HCT116 (cell line): Measurements from ENCODE around the gene HAO2.

Source experiments
- CTCF ChIP-seq, 3 experiments: fragments of 200-600 bp in 1 of 3; sonication (generic) in 1 of 3; IDR thresholded peaks in 2 of 3; conservative IDR thresholded peaks in 1 of 3; 2 replicates each; pipeline ENCODE4 v1.5.1; 2012 to 2017; ENCODE audit warnings: low read depth in 2 of 3, low read length in 2 of 3, antibody characterized with exemption in 1 of 3, borderline replicate concordance in 1 of 3, control low read depth in 1 of 3, mild to moderate bottlenecking in 1 of 3, mixed read lengths in 1 of 3, mixed run types in 1 of 3, moderate library complexity in 1 of 3; ENCODE audit not compliant: insufficient read depth in 1 of 3
- JUND ChIP-seq: IDR thresholded peaks from 2 replicates; pipeline ENCODE4 v1.6.1; 2012
- POLR2AphosphoS5 ChIP-seq: IDR thresholded peaks from 2 replicates; pipeline ENCODE4 v1.6.1; 2011; ENCODE audit warnings: mild to moderate bottlenecking, low read depth, low read length, moderate library complexity
- ZFX ChIP-seq: fragments of 450-650 bp; IDR thresholded peaks from 2 replicates; pipeline ENCODE4 v1.6.1; 2017

DNA sequence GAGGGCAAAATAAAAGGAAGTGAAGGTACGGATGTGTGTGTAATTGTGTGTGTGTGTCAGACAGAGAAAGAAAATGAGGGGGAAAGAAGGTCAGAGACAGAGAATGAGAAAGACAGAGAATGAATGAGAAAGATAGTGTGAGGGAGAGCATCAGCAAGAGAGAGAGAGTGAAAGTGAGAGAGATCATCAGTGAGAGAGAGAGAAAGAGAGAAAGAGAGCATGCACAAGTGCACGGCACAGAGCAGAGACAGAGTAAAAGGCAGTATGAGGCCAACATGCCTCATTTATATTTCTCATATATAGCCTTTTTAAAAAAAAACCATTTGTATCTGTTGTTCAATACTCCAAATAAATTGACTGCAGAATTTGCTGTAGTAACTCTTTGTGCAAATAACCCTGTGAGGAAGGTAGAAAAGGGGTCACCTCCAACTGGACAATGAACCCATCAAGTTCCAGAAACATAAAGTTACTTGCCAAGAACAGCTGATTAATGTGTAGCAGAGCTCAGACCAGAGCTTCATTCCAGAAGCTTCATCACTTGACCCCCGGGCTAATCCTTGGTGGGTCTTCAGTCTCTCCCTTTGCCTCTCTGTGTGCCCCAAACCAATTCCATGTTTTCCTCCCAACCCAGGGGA is 47.5 kb downstream of the HAO2 start:
- TF ChIP-seq CTCF (IDR thresholded peaks at IDR 0.05 in 2 of 3, conservative IDR thresholded peaks at IDR 0.05 in 1 of 3; ENCODE audit: borderline replicate concordance in 1 of 3, insufficient read depth in 1 of 3, low read depth in 2 of 3, low read length in 2 of 3), result no peak
- TF ChIP-seq ZFX, result no peak
- TF ChIP-seq POLR2AphosphoS5, result no peak
- no peak for TF ChIP-seq JUND
